Measurements from ENCODE around the gene CUBN.

CUBN gene

GRCh38 chr10:17101257-17101909 lies 28.2 kb downstream of the CUBN start:
- no peak for DNase-seq

DNA sequence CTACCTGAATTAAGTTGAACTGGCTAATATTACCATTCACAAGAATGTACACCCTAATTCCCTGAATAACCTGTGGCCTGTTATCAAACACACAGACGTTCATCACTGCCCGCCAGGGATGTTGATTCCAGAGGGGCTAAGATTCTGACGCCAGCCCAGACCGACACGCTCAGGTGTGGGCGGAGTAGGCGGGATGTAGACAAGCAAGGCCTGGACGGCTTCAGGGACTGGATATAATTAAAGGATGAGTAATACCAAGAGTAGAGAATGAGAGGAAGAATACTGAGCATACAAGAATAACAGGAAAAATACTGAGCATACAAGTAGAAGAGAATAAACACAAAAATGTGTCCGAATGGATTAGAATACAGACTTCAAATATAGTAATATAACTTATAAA lies 29.0 kb downstream of the CUBN start:
- DNase-seq = no peak

DNA sequence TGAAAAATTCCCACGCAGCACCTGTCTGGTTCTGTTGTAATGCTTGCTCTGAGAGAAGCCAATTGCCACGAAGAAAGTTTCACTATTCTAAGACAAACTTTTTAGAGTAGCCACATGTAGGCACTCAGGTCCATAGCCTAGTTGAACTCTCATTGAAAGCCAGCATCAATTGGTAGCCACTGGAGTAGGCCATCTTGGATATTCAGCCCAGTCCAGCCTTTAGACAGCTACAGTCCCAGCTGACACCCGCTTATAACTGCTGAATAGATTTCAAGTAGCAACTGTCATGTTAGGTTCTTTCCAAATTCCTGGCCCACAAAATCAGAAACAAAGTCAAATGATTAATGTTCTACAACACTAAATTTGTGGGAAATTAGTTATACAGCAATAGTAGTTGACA lies 31.6 kb downstream of the CUBN start:
- no peak for DNase-seq

DNA sequence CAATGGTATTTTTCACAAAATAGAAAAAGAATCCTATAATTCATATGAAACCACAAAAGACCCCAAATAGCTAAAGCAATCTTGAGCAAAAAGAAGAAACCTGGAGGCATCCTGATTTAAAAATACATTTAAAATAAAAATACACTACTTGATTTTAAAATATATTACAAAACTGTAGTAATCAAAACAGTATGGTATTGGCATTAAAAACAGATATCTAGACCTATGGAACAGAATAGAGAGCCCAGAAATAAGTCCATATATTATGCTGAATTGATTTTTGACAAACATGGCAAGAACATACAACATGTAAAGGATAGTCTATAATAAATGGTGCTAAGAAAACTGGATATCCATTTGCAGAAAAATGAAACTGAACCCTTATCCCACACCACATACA lies 34.8 kb downstream of the CUBN start:
- DNase-seq = no peak

- DNase-seq = no peak
These were observed 36.4 kb downstream of the CUBN start for GRCh38 chr10:17092986-17093803.

DNA sequence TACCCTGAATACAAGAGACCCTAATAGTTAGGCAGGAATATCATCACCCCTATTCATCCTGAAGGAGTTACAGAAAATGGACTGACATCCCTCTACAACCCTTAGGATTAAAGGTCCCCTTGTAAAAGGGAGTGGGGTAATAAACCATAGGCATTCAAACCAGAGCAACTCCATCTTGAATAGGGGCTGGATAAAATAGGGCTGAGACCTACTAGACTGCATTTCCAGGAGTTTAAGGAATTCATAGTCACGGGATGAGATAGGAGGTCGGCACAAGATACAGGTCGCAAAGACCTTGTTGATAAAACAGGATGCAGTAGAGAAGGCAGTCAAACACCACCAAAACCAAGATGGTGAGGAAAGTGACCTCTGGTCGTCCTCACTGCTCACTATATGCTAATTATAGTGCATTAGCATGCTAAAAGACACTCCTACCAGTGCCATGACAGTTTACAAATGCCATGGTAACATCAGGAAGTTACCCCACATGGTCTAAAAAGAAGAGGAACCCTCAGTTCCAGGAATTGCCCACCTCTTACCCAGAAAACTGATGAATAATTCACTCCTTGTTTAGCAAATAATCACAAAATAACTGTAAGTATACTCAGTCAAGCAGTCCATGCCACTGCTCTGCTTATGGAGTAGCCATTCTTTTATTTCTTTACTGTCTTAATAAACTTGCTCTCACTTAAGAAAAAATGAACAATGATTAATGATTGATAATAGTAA lies 37.2 kb downstream of the CUBN start:
- peak; percentile 42 to 82 (median 61) for DNase-seq

DNA sequence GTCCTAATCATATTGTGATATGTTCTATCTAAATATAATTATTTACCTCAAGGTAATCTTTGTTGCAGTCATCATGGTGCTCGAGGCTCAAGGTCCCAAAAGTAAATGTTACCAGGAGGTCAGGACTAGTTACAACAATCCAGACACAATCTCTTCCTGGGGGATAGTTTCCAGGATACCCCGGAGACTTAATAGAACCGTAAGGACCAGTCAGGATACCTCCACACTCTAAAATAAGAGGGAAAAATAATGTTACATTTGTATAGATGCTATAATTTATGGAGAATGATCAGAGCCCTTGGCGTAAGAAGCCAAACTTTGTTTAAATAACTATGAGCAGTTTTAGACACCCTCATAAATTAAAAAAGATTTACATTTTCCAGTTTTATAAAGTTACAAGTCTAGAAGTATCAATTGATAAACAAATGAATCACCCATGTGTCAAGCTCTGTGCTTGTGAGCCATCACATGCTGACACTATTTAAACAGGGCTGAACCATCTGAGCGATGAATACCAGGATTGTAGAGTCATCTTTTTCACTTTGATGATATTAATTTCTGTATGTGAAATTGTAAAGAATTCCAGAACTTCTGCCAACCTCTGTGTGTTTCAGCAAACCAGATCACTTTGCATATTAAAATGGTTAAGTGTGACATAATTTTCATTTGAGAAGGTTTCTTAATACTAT lies 41.3 kb downstream of the CUBN start:
- no peak for DNase-seq

DNA sequence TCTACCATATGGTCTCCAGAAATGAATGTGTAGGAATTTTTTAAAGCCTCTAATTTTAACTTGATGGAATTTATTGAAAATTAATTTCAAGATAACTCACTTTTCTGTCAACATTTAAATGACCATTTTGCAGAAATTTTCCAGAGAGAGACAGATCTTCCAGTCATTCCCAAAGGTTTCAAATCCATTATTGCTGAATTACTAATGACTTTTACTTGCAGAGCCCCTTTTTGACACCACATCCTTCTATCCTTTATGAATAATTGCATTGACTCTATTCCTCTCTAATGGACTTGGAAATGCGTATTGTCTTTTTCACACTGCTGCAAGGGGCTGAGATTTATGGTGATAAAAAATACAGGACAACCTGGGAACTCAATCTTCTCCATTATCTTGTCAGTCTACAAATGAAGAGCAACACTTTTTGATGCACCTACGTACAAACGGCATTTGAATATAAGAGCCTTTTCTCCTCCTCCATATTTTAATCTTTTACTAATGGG lies 42.7 kb downstream of the CUBN start:
- no peak for DNase-seq

GRCh38 chr10:17085011-17085725 lies 44.4 kb downstream of the CUBN start:
- DNase-seq = peak in 1 of 3 donors; percentile 45

DNA sequence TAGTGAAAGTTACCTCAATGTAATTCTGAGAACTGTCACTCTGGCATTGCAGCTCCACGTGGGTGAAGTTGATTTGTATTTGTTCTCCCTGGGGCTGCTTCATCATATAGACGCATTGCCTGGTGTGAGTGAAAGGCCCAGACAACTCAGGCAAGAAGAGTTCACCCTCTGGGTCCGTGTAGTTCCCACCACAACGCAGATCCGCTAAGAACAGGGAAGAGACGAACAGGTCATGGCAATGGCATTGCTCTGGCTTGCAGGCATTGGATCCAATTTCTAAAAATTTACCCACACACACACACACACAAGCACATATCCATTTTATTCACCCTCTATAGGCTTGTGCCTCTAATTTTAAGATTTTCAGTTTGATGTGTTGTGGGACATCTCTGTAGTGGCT lies 45.4 kb downstream of the CUBN start:
- DNase-seq = no peak

DNA sequence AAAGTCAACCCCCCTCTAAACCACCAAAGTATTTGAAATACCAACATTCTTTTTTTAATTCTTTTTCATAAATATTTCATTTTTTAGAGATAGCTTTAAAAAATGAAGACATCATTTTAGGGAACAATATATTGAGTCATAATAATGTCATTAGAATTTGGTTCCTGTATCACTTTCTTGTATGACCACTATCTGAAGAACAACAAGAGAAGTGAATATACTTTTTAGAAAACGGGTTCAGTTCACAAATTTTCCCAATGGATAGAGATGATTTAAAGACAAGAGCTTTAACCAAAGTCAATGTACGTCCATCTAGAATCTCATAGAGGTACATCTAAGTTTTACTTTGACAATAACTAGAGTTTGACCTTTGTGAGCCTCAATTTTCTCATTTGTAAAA lies 48.2 kb downstream of the CUBN start:
- peak in 2 of 3 donors; percentile 58 to 65 for DNase-seq

GRCh38 chr10:17077890-17078289 lies 51.7 kb downstream of the CUBN start:
- DNase-seq = no peak

- DNase-seq = peak in 2 of 3 donors; percentile 50 to 58
These were observed 52.2 kb downstream of the CUBN start for GRCh38 chr10:17077346-17077781.

GRCh38 chr10:17076626-17077345 lies 52.8 kb downstream of the CUBN start:
- DNase-seq = no peak

DNA sequence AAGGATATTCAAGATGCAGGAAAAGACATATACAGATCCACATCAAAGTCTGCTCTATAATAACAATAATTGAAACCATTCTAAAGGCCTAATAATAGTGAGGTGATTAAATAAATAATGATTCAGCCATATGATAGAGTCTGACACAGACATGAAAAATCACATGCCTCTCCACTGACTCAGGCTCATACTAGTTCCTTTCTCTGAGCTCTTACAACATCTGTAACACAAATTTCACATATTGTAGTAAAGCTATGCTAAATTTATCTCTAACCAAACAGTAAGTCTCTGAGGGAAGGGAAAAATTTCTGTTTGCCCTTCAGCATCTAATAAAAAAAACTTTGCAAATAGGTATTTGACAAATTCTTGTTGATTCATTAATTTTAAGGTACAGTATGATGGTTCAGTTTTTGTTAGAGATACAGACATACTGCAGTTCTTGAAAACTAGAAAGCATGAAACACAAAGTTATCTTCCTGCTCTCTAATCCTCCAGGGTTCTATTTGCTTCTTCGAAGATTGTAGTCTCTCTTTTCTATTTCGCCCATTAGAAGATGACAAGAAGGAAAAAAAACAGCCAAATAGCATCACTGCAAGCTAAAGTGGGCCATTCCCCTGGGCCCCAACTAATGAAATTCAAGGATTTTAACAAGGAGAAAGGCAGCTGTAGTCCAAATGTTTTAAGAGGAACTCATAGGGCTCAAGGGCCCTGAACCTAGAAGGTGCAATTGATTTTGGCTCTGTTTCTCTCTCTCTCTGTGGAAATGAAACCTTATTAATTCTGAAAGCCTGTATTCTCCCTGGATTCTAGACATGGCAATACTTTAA lies 53.9 kb downstream of the CUBN start:
- peak; percentile 78 to 96 (median 95) for DNase-seq

- DNase-seq = peak; percentile 65 to 93 (median 89)
These were observed 55.1 kb downstream of the CUBN start for GRCh38 chr10:17074541-17074847.

- DNase-seq = peak; percentile 36 to 59 (median 54)
These were observed 55.7 kb downstream of the CUBN start for GRCh38 chr10:17073725-17074540.

DNA sequence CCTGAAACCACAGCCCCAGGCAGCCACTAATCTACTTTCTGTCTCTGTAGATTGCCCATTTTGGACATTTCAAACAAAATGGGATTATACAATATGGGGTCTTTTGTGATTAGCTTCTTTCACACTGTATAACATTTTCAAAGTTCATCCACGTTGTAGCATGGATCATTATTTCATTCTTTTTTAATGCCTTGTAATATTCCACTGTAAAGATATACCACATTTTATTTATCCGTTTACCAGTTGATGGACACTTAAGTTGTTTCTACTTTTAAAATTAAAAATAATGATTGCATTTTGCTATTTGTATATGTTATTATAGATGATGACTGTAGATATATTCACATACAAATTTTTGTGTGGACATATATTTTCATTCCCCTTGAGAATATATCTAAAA lies 60.7 kb downstream of the CUBN start:
- no peak for DNase-seq

- DNase-seq = no peak
These were observed 62.0 kb downstream of the CUBN start for GRCh38 chr10:17067376-17068264.

Measured in suppressor macrophage treated with lipopolysaccharide for 1 hour (primary cell).